ENCODE results near the gene ZSCAN26.

- TF ChIP-seq POLR2AphosphoS5 (IDR thresholded peaks at IDR 0.05; ENCODE audit: borderline replicate concordance, low read depth, low read length) (no peak), EZH2 (IDR thresholded peaks at IDR 0.05) (no peak), FOXP2 (optimal IDR thresholded peaks at IDR 0.05; ENCODE audit: control extremely low read depth, extremely low read length, insufficient read depth) (no peak)
These were observed 48.7 kb downstream of the ZSCAN26 start for GRCh38 chr6:28315628-28316027.

Measured in SK-N-MC (cell line).